Fibroblast of skin of left biceps (primary cell): ENCODE data around the gene ZNF214.

Source experiments
- DNase-seq, 2 experiments: peaks; one replicate each; pipeline ENCODE4 v3.0.0-alpha.2; 2013; ENCODE audit warnings: low read depth in 2 of 2

The ZNF214 gene

GRCh38 chr11:7020183-7020917, at the start of gene ZNF214, which contains the start of gene NLRP14:
ZNF214 (minus strand) TSS chr11:7020346; CDS start chr11:7002835, 17,511 bp downstream.
NLRP14 (plus strand) TSS chr11:7020479; CDS start chr11:7038587, 18,108 bp downstream.
- peak; percentile 78 to 84 for DNase-seq

GRCh38 chr11:7062534-7062933, 42.4 kb upstream of the ZNF214 start:
- DNase-seq = no peak

DNA sequence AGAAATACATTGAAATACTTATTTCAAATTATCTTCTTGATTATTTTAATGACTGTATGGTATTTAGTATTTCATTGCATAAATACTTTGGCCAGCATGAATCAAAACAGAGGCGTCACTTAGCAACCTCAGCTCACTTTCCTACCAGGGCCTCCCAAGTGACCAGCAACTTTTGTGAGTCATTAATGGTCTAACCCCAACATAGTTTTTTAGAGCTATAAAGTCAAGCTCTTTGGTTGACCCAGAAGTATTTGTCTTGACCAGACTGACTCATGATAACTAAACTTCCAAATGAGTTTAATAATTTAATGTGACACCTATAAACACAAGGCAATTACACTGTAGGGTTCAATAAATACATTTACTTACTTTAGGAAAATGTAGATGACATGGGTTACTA, 40.7 kb upstream of the ZNF214 start:
- no peak for DNase-seq

- no peak for DNase-seq
These were observed 37.5 kb upstream of the ZNF214 start for GRCh38 chr11:7057641-7058040.

- DNase-seq = no peak
These were observed 36.8 kb upstream of the ZNF214 start for GRCh38 chr11:7056828-7057513.

DNA sequence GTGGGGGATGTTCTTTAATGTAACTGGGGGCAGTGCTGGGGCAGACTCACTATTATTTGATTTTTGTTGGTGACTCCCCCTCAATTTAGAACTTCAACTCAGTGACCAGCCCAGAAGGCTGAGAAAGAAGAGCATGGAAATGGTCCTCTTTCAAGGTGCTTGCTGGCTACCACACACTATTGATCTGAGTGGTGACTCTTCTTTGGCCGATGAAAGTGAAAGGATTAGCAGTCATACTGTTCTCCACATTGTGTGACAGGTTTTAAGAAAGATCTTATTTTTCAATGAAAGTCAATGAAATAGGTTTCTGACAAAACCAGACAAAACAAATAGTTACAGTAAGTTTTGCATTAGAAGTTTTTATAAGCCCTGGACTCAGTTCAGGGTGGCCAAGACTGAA, 30.0 kb upstream of the ZNF214 start:
- no peak for DNase-seq

DNA sequence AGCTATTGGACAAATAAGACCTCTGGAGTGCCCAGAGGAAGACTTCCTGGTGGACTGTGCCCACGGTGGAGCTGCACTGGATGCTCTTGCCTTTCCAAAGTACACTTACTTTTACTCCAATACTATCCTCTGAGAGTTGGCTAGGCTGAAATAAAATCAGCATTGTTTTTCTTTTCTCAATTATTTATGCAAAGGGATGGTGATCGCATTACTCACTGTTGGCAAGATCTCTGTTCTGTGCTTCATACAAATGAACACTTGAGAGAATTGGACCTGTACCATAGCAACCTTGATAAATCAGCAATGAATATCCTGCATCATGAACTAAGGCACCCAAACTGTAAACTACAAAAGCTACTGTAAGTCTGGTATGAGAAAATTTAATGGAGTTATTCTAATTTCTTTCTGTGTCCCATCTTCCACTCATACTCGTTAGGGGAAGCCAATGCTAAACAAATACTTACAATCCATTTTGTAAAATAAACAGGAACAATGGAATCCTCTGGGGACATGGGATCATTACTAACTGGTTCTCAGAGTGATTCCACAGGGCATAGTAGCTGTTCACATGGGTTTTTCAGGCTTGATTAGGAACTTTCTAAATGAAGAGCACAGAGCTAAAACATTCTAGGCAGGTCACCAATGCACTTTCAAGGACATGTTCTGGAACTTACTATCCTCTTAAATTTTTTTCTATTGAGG, 26.5 kb upstream of the ZNF214 start:
- DNase-seq = no peak

DNA sequence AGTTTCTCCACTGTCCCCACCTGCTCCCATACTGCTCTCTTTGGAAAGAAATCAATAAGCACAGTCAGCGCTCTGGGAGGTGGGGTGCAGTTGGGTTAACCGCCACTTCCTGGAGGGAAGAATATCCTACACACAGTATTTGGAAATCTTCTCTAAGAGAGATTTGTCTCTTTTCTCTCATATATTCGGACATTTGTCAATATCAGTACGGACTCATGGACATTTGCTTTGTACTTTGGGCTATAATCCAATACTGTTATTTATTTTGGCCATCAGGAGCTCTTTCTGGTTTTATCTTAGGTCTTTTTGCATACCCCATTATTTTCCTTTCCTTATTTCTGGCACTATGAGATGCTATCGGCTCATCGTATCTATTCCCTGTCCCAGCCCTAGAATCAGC, 13.9 kb upstream of the ZNF214 start:
- DNase-seq = no peak

DNA sequence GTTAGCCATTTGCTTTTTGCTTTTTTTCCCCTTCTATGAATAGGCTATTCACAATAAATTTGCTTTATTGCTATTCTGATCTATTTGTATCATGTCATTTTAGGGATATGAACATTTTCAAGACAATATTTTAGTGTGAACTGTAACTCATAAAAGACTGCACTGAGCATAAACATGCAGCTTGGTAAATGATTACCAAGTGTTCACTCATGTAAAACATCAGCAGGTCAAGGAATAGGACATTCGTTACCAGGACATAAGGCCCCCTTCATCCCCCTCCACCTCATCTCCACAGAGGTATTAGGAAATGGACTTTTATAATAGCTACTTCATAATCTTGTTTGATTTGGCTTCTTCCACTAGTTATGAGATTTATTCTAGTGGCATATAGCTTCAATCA, 12.5 kb upstream of the ZNF214 start:
- no peak for DNase-seq

DNA sequence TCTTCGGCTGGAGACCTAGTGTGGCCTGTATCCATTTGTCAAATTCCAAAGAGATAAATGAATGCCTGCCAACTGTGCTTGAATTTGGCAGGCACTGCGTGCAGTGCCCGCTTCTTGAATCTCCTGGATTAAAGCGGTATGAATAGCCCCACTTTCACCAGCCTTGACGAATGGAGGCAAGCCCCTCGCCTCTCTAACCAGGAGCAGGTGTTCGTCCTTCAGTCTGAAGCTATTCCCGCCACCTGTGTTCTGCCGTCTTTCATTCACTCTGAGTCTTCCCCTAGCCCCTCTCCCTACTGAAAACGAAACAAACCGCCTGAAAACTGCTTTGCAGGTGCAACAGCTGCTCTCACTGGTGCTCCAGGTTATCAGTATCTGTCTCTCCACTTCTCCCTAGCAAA, 11.3 kb upstream of the ZNF214 start:
- DNase-seq = no peak

- no peak for DNase-seq
These were observed 10.7 kb upstream of the ZNF214 start for GRCh38 chr11:7030836-7031235.

DNA sequence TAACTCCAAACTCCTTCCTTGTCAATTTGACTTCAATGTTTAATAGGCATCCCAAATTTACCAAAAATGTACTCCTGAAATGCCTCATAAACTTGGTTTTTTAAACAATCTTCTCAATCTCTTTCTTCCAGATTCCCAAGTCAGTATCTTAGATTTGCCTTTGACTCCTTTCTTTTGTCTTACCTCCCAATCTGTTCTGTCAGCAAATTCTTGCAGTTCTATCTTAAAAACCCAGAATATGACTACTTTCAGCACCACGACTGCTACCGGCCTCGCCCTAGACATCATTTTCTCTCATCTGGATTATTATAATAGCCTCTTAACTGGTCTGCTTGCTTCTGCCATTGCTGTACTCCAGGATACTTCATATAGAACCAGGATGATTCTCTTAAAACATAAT, 8.0 kb upstream of the ZNF214 start:
- DNase-seq = no peak

- DNase-seq = no peak
These were observed 1.2 kb upstream of the ZNF214 start for GRCh38 chr11:7021318-7021717.

- DNase-seq = no peak
These were observed 505 bp downstream of the ZNF214 start for GRCh38 chr11:7019500-7020182.

GRCh38 chr11:7016011-7016410, 4.1 kb downstream of the ZNF214 start:
- DNase-seq = no peak

GRCh38 chr11:7014118-7014517, 6.0 kb downstream of the ZNF214 start:
- no peak for DNase-seq

- peak; percentile 47 to 56 for DNase-seq
These were observed 15.7 kb downstream of the ZNF214 start for GRCh38 chr11:7004482-7004881.

DNA sequence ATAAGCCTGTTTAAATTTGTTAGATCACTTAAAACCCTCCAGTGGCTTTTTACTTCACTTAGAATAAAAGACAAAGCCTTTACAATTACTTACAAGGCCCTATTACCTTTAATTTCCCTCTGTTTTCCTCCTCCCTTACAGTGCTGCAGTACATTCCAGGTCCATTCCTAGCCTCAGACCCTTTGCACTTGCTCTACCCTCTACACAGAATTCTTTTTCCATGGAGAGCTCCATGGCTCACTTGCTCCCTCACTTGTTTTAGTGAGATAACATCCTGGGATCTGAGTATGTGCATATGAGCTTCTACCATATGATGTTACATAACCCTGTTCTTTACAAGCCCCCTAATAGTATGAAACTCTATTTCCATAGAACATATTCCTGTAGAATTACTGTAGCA, 24.4 kb downstream of the ZNF214 start:
- DNase-seq = no peak

GRCh38 chr11:6992457-6993417, 27.4 kb downstream of the ZNF214 start:
- DNase-seq = peak; percentile 78 to 80

- DNase-seq = no peak
These were observed 28.1 kb downstream of the ZNF214 start for GRCh38 chr11:6992026-6992425.

DNA sequence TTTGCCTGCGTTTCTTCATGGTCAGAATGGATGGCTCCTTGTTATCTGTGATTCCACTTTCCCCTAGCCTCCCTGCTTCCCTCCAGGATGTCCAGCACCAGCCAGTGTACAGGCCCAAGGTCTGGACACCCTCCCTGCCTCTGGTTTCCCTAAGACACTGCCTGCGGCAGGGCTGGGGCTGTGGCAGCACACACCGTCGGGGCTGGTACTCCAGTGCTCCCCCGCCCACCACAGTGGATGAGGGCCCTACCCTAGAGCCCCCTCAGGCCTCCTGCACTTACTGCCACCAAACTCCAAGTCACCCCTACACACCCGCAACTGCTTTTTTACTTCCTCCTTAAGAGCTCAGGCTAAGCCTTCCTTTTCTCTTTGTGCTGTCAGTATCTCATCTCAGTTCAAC, 28.9 kb downstream of the ZNF214 start:
- DNase-seq = no peak
